ENCODE results near the gene AP1B1. TPM values are rescaled to one million over a fixed set of nuclear protein-coding genes. Genes with fewer than 3 reads are reported as not detected.
A peak's percentile ranks its signal among the peaks of the same experiment; 100 is the strongest.

Gene AP1B1
- total and polyA plus RNA-seq, 2 donors (not counting 1 experiment from before 2014, with no cell fraction given), result 44.1 to 45.6 TPM

GRCh38 chr22:29313576-29314466 lies 74.5 kb downstream of the AP1B1 start:
- Histone ChIP-seq H3K4me2 (ENCODE audit: extremely low read depth, insufficient read depth, low read length) (no peak overlapping the region), H3K4me1 (ENCODE audit: control insufficient read depth, extremely low read depth, insufficient read depth, low read length) (peaks cover 10% of the 10 kb centered on the region)
- DNase-seq (ENCODE audit: low read depth in 2 of 2), result no peak

GRCh38 chr22:29313126-29313575 lies 75.2 kb downstream of the AP1B1 start:
- Histone ChIP-seq H3K4me1 (ENCODE audit: control insufficient read depth, extremely low read depth, insufficient read depth, low read length) (peaks cover 16% of the 10 kb centered on the region), H3K4me2 (ENCODE audit: extremely low read depth, insufficient read depth, low read length) (no peak overlapping the region), H3K27me3 (ENCODE audit: control insufficient read depth, insufficient read depth, low read length) (peaks cover 34% of the 10 kb centered on the region), H3K79me2 (ENCODE audit: control insufficient read depth, insufficient read depth, low read length) (peaks cover 7% of the 10 kb centered on the region), H2AFZ (ENCODE audit: low read length) (no peak overlapping the region), H3K27ac (ENCODE audit: insufficient read depth, low read length) (no peak overlapping the region), H3K4me3 (replicated peaks in 1 of 4; ENCODE audit: control extremely low read depth in 1 of 4, insufficient read depth in 1 of 4, low read depth in 3 of 4, low read length in 4 of 4) (no peak overlapping the region), H3K36me3 (ENCODE audit: control insufficient read depth, insufficient read depth, low read length) (peaks cover 8% of the 10 kb centered on the region), H3K9me3 (ENCODE audit: control insufficient read depth, insufficient read depth, low read depth, low read length) (no peaks in the 10 kb centered on the region), H3K9ac (ENCODE audit: insufficient read depth, low read length) (no peak overlapping the region), H4K20me1 (ENCODE audit: control insufficient read depth, extremely low read depth, insufficient read depth, low read length) (no peaks in the 10 kb centered on the region)
- TF ChIP-seq EZH2 (IDR thresholded peaks at IDR 0.05; ENCODE audit: low read length, missing control alignments), result no peak
- TF ChIP-seq, protein P1, sequence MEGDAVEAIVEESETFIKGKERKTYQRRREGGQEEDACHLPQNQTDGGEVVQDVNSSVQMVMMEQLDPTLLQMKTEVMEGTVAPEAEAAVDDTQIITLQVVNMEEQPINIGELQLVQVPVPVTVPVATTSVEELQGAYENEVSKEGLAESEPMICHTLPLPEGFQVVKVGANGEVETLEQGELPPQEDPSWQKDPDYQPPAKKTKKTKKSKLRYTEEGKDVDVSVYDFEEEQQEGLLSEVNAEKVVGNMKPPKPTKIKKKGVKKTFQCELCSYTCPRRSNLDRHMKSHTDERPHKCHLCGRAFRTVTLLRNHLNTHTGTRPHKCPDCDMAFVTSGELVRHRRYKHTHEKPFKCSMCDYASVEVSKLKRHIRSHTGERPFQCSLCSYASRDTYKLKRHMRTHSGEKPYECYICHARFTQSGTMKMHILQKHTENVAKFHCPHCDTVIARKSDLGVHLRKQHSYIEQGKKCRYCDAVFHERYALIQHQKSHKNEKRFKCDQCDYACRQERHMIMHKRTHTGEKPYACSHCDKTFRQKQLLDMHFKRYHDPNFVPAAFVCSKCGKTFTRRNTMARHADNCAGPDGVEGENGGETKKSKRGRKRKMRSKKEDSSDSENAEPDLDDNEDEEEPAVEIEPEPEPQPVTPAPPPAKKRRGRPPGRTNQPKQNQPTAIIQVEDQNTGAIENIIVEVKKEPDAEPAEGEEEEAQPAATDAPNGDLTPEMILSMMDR (conservative IDR thresholded peaks at IDR 0.05 in 1 of 2, IDR thresholded peaks at IDR 0.05 in 1 of 2; ENCODE audit: low read depth in 1 of 2, low read length in 2 of 2), result peak; percentile 42 to 48
- DNase-seq (ENCODE audit: low read depth in 2 of 2), result peak in 1 of 2 donors; percentile 47

More at GRCh38 chr22:29313576-29314466, 74.5 kb downstream of the AP1B1 start:
- peaks cover 34% of the 10 kb centered on the region for H3K27me3 ChIP-seq (ENCODE audit: control insufficient read depth, insufficient read depth, low read length)
- peaks cover 8% of the 10 kb centered on the region for H3K36me3 ChIP-seq (ENCODE audit: control insufficient read depth, insufficient read depth, low read length)
- no peak overlapping the region for H3K27ac ChIP-seq (ENCODE audit: insufficient read depth, low read length)
- no peak overlapping the region for H3K9ac ChIP-seq (ENCODE audit: insufficient read depth, low read length)
- no peaks in the 10 kb centered on the region for H3K9me3 ChIP-seq (ENCODE audit: control insufficient read depth, insufficient read depth, low read depth, low read length)
- H3K79me2 ChIP-seq (ENCODE audit: control insufficient read depth, insufficient read depth, low read length), result peaks cover 4% of the 10 kb centered on the region
- TF ChIP-seq, protein P1 (conservative IDR thresholded peaks at IDR 0.05 in 1 of 2, IDR thresholded peaks at IDR 0.05 in 1 of 2; ENCODE audit: low read depth in 1 of 2, low read length in 2 of 2), result no peak
- peak; percentile 14 for TF ChIP-seq EZH2 (IDR thresholded peaks at IDR 0.05; ENCODE audit: low read length, missing control alignments)
- no peak overlapping the region for H3K4me3 ChIP-seq (replicated peaks in 1 of 4; ENCODE audit: control extremely low read depth in 1 of 4, insufficient read depth in 1 of 4, low read depth in 3 of 4, low read length in 4 of 4)
- H4K20me1 ChIP-seq (ENCODE audit: control insufficient read depth, extremely low read depth, insufficient read depth, low read length), result no peaks in the 10 kb centered on the region
- H2AFZ ChIP-seq (ENCODE audit: low read length), result no peak overlapping the region

DNA sequence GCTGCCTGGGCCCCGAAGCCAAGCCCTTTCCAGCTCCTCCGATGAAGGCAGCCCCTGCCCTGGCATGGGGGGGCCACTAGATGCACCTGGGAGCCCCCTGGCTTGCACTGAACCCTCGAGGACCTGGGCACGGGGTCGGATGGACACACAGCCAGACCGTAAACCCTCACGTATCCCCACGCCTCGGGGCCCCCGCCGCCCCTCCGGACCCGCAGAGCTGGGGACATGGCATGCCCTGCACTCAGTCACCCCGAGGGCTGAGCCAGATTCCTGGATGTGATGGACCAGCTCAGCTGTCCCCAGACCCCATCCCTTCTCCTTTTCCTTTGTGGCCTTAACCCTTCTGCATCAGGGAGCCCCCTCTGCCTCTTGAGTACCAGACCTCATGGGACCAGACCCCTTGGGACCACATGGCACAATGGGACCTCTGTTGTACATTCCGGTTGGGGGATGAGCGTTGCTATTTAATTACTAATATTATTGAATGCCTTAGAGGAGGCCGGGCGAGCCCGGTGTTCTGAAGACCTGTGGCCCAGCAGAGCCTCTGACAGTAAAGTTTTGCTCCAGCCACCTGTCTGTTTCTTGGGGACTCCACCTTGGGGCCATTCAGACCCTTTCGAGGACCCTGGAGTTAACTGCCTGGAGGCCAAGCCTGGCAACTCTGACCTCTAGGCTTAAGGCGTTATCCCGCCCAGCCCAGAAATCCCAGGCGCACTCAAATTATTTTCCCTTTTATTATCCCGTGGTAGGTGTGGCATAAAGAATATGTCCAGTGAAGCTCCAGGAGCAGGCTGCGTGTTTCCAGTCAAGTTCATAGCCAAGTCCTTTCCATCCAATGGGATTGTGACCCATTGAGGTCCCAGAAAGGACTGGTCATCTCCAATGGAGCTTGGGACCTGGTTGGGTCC lies 75.9 kb downstream of the AP1B1 start:
- TF ChIP-seq, protein P1 (conservative IDR thresholded peaks at IDR 0.05 in 1 of 2, IDR thresholded peaks at IDR 0.05 in 1 of 2; ENCODE audit: low read depth in 1 of 2, low read length in 2 of 2), result no peak
- TF ChIP-seq EZH2 (IDR thresholded peaks at IDR 0.05; ENCODE audit: low read length, missing control alignments), result no peak
- no peaks in the 10 kb centered on the region for H4K20me1 ChIP-seq (ENCODE audit: control insufficient read depth, extremely low read depth, insufficient read depth, low read length)
- H3K4me1 ChIP-seq (ENCODE audit: control insufficient read depth, extremely low read depth, insufficient read depth, low read length), result peaks cover 17% of the 10 kb centered on the region

More for the DNA sequence above, 75.9 kb downstream of the AP1B1 start:
- H2AFZ ChIP-seq (ENCODE audit: low read length), result no peak overlapping the region
- DNase-seq (ENCODE audit: low read depth in 2 of 2), result no peak
- no peaks in the 10 kb centered on the region for H3K9me3 ChIP-seq (ENCODE audit: control insufficient read depth, insufficient read depth, low read depth, low read length)
- H3K4me2 ChIP-seq (ENCODE audit: extremely low read depth, insufficient read depth, low read length), result no peak overlapping the region
- no peak overlapping the region for H3K4me3 ChIP-seq (replicated peaks in 1 of 4; ENCODE audit: control extremely low read depth in 1 of 4, insufficient read depth in 1 of 4, low read depth in 3 of 4, low read length in 4 of 4)
- no peak overlapping the region for H3K9ac ChIP-seq (ENCODE audit: insufficient read depth, low read length)
- H3K79me2 ChIP-seq (ENCODE audit: control insufficient read depth, insufficient read depth, low read length), result peaks cover 13% of the 10 kb centered on the region
- no peak overlapping the region for H3K27ac ChIP-seq (ENCODE audit: insufficient read depth, low read length)
- peaks cover 8% of the 10 kb centered on the region for H3K36me3 ChIP-seq (ENCODE audit: control insufficient read depth, insufficient read depth, low read length)
- H3K27me3 ChIP-seq (ENCODE audit: control insufficient read depth, insufficient read depth, low read length), result peaks cover 34% of the 10 kb centered on the region
